Measurements from ENCODE around the gene TP53AIP1. TPM values are rescaled to one million over a fixed set of nuclear protein-coding genes. Genes with fewer than 3 reads are reported as not detected.

The TP53AIP1 gene
- total and polyA plus RNA-seq, 2 of the 8 experiments (the other 6 are each of a cell fraction or from before 2014, with no cell fraction given): 0.03 TPM; not detected in 1

GRCh38 chr11:128967578-128967977 is 24.9 kb upstream of the TP53AIP1 start (continued):
- TF ChIP-seq HDAC6 (IDR thresholded peaks at IDR 0.05; ENCODE audit: low read depth, low read length) (no peak), CTBP2 (IDR thresholded peaks at IDR 0.05; ENCODE audit: borderline replicate concordance, insufficient read depth, insufficient read length, low read length) (no peak)

All from H1 (cell line).